K562 (cell line): Measurements from ENCODE around the gene DNAH10.

Experiments used
- ETV5 ChIP-seq: sonication (generic); formaldehyde crosslinking; IDR thresholded peaks from 2 replicates; pipeline ENCODE4 v1.4.0; 2020; ENCODE audit warnings: low read depth, mild to moderate bottlenecking, missing genetic modification reagents
- MXI1 ChIP-seq: IDR thresholded peaks from 2 replicates; pipeline ENCODE4 v1.6.1; 2011; ENCODE audit warnings: low read depth, mild to moderate bottlenecking, improper control_type of control experiment, low read length
- POLR3A ChIP-seq: IDR thresholded peaks from 2 replicates; pipeline ENCODE4 v1.6.1; 2011; ENCODE audit warnings: borderline replicate concordance, mild to moderate bottlenecking, moderate library complexity; ENCODE audit not compliant: insufficient read length, insufficient read depth; ENCODE audit errors: extremely low read depth
- TARDBP ChIP-seq: fragments of 450-650 bp; IDR thresholded peaks from 2 replicates; pipeline ENCODE4 v1.6.1; 2016

DNA sequence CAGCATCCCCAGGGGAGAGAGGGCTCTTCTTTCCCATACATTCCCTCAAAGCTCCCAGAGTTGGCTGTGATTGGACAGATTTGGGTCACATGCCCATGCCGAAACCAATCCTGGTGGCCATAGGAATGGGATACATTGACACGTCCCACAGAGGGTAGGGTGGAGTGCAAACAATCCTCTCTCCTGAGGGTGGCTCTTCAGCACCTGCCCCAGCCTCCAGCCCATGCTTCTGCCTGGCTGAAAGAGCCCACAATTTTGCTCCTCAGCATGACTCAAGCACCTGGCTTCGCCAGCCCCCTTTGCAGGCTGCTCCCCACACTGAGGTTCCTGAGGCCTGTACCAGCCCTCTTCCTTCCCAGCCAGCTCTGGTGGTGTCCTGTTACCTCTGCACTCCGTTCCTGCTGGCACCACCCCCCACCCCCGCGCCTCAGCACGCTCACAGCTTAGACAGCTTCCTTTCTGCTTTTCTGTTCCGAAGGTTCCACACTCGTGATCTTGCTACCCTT lies 138.8 kb downstream of the DNAH10 start:
- TF ChIP-seq ETV5 (CRISPR knock-in tag) (no peak), MXI1 (no peak), TARDBP (no peak), POLR3A (no peak)
